Neural cell (in vitro differentiated cells): ENCODE results near the gene LRP8.

Experiments used
- CTCF ChIP-seq: fragments of 450-650 bp; IDR thresholded peaks from 2 replicates; pipeline ENCODE4 v1.5.1; 2014; ENCODE audit warnings: antibody characterized with exemption, mild to moderate bottlenecking, moderate library complexity; ENCODE audit not compliant: poor library complexity, severe bottlenecking
- MXI1 ChIP-seq: fragments of 450-650 bp; conservative IDR thresholded peaks from 2 replicates; pipeline ENCODE4 v1.6.1; 2014; ENCODE audit warnings: antibody characterized with exemption, mild to moderate bottlenecking; ENCODE audit not compliant: poor library complexity, severe bottlenecking
- POLR2AphosphoS5 ChIP-seq: IDR thresholded peaks from 2 replicates; pipeline ENCODE4 v1.6.1; 2012
- RAD21 ChIP-seq: fragments of 450-650 bp; conservative IDR thresholded peaks from 2 replicates; pipeline ENCODE4 v1.6.1; 2014; ENCODE audit warnings: antibody characterized with exemption, mild to moderate bottlenecking, moderate library complexity
- SMC3 ChIP-seq: fragments of 450-650 bp; conservative IDR thresholded peaks from 2 replicates; pipeline ENCODE4 v1.6.1; 2014; ENCODE audit warnings: antibody characterized with exemption, mild to moderate bottlenecking, moderate library complexity; ENCODE audit not compliant: poor library complexity
- TAF1 ChIP-seq: IDR thresholded peaks from 2 replicates; pipeline ENCODE4 v1.6.1; 2012; ENCODE audit warnings: low read depth

DNA sequence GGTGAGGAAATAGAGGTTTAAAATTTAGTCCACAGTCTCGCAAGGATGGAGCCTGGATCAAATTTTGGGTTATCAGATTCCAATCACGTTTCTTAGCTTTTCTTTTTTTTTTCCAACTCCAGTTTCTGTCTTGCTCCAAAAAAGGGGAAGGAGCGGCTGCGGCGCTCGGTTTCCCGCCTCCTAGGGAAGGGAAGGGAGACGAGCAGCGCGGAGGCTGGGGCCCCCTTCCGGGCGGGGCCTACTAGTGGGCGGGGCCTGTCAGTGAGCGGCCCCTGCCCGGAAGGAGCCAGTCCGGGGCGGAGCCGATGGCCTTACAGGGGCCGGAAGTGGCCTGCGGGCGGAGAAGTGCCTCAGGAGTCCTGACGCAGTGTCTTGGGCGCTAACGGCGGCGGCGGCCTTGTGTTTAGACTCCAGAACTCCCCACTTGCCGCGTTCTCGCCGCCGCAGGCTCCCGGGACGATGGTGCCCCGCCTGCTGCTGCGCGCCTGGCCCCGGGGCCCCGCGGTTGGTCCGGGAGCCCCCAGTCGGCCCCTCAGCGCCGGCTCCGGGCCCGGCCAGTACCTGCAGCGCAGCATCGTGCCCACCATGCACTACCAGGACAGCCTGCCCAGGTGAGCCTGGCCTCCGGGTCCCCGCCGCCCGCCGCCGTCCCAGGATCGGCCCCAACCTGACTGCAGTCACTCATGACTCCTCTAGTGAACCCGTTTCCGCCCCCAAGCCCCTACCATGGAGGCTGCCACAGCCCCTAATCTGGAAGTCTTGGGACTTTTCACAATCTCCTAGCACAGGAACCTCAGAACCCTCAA lies 131.2 kb downstream of the LRP8 start, which contains the start of gene CPT2:
- TF ChIP-seq CTCF (no peak), RAD21 (no peak), MXI1 (no peak), SMC3 (peak; percentile 8), TAF1 (peak; percentile 48), POLR2AphosphoS5 (peak; percentile 84)
